NCI-H446 (cell line): ENCODE results near the gene SLC4A1AP.
"Not testable (repeated sequence)": the region's sequence is repeated elsewhere in the genome, so short reads cannot be mapped to it uniquely, and the experiment has no call there.

Source experiments
- DNase-seq, 2 experiments: peaks; one replicate each; lab custom pipeline; 2025; lab: John Stamatoyannopoulos, UW

Gene SLC4A1AP

GRCh38 chr2:27663285-27664153, at the start of gene SLC4A1AP, which contains the start of gene SUPT7L:
Gene SLC4A1AP (plus strand): TSS chr2:27663889. CDS start chr2:27663915, 26 bp downstream.
Gene SUPT7L (minus strand): TSS chr2:27663614. CDS start chr2:27662192, 1,422 bp downstream.
- DNase-seq, result peak; percentile 83 to 85

GRCh38 chr2:27613985-27614384, 49.7 kb upstream of the SLC4A1AP start:
- DNase-seq, result no peak

GRCh38 chr2:27615316-27615715, 48.4 kb upstream of the SLC4A1AP start:
- no peak for DNase-seq

GRCh38 chr2:27621524-27621923, 42.2 kb upstream of the SLC4A1AP start:
- DNase-seq, result no peak

- no peak for DNase-seq
These were observed 40.7 kb upstream of the SLC4A1AP start for GRCh38 chr2:27622921-27623384.

- no peak for DNase-seq
These were observed 38.7 kb upstream of the SLC4A1AP start for GRCh38 chr2:27624943-27625342.

- DNase-seq, result not testable (repeated sequence)
These were observed 37.4 kb upstream of the SLC4A1AP start for GRCh38 chr2:27626323-27626722.

- not testable (repeated sequence) for DNase-seq
These were observed 36.8 kb upstream of the SLC4A1AP start for GRCh38 chr2:27626921-27627320.

- no peak for DNase-seq
These were observed 35.5 kb upstream of the SLC4A1AP start for GRCh38 chr2:27627963-27628766.

GRCh38 chr2:27628767-27629709, 34.7 kb upstream of the SLC4A1AP start, which contains the start of the genes CCDC121 and GPN1:
Gene CCDC121 (minus strand): TSS chr2:27629012. CDS start chr2:27627799, 1,213 bp downstream.
Gene GPN1 (plus strand): TSS chr2:27629050. CDS start chr2:27629059, 9 bp downstream.
- peak; percentile 51 to 81 for DNase-seq

- not testable (repeated sequence) for DNase-seq
These were observed 33.4 kb upstream of the SLC4A1AP start for GRCh38 chr2:27630257-27630656.

GRCh38 chr2:27634291-27634690, 29.4 kb upstream of the SLC4A1AP start:
- DNase-seq, result no peak

- DNase-seq, result no peak
These were observed 26.9 kb upstream of the SLC4A1AP start for GRCh38 chr2:27636766-27637165.

GRCh38 chr2:27638037-27638637, 25.6 kb upstream of the SLC4A1AP start:
- no peak for DNase-seq

- DNase-seq, result no peak
These were observed 25.0 kb upstream of the SLC4A1AP start for GRCh38 chr2:27638709-27639108.

GRCh38 chr2:27640722-27641245, 22.9 kb upstream of the SLC4A1AP start:
- DNase-seq, result no peak

- DNase-seq, result no peak
These were observed 18.5 kb upstream of the SLC4A1AP start for GRCh38 chr2:27645197-27645596.

GRCh38 chr2:27647289-27647688, 16.4 kb upstream of the SLC4A1AP start:
- DNase-seq, result no peak

GRCh38 chr2:27647737-27648136, 16.0 kb upstream of the SLC4A1AP start:
- no peak for DNase-seq

GRCh38 chr2:27651056-27651455, 12.6 kb upstream of the SLC4A1AP start:
- DNase-seq, result no peak

GRCh38 chr2:27652341-27652740, 11.3 kb upstream of the SLC4A1AP start:
- no peak for DNase-seq
